Measurements from ENCODE around the gene NEK1.

The NEK1 gene

DNA sequence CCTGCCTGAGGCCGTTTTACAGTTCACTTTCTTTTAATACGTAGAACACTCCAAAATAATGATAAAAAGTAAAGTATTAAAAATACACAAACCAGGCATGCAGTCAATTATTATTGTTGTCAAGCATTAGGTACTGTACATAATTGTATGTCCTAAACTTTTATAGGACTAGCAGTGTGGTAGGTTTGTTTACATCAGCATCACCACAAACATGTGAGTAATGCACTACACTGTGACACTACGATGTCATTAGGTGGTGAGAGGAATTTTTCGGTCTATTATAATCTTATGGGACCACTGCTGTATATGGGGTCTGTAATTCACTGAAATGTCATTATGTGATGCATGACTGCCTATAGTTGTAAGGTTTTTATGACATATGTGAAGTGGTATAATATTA, 192.1 kb downstream of the NEK1 start:
- no peaks in the 10 kb centered on the region for H3K79me1 ChIP-seq (ENCODE audit: low read length)
- H3K27ac ChIP-seq (ENCODE audit: low read depth, low read length): no peak overlapping the region
- H3K9ac ChIP-seq (ENCODE audit: low read length): no peak overlapping the region
- no peak overlapping the region for H3K4me3 ChIP-seq (ENCODE audit: low read length)
- no CpG with 5 or more reads among the region's 4 CpGs for WGBS (ENCODE audit: extremely low coverage, insufficient coverage, low lambda C conversion rate)
- no peak overlapping the region for H2BK15ac ChIP-seq (replicated peaks; ENCODE audit: low read depth)
- H3K18ac ChIP-seq (ENCODE audit: low read length): no peak overlapping the region
- H3K4me1 ChIP-seq (ENCODE audit: control insufficient read depth, low read depth, low read length): no peaks in the 10 kb centered on the region
- H4K8ac ChIP-seq (ENCODE audit: low read depth, low read length): no peak overlapping the region
- no peak for DNase-seq
- H2BK120ac ChIP-seq (ENCODE audit: low read depth, low read length): no peak overlapping the region
- H3K4me2 ChIP-seq (ENCODE audit: low read length): no peak overlapping the region
- no peaks in the 10 kb centered on the region for H3K36me3 ChIP-seq (ENCODE audit: control insufficient read depth, insufficient read depth, low read length)
- no peaks in the 10 kb centered on the region for H3K27me3 ChIP-seq (ENCODE audit: insufficient read depth, low read length, poor library complexity)
- no peak overlapping the region for H3K23ac ChIP-seq (ENCODE audit: low read length)
- H3K56ac ChIP-seq (ENCODE audit: low read length): no peak overlapping the region
- no peak overlapping the region for H2AK5ac ChIP-seq (ENCODE audit: low read length)
- H3K4ac ChIP-seq (ENCODE audit: low read depth, low read length): no peak overlapping the region
- H2BK5ac ChIP-seq (ENCODE audit: low read length): no peak overlapping the region
- no peak overlapping the region for H4K5ac ChIP-seq (ENCODE audit: low read length)
- no peaks in the 10 kb centered on the region for H3K79me2 ChIP-seq (ENCODE audit: control insufficient read depth, insufficient read depth, low read length)

DNA sequence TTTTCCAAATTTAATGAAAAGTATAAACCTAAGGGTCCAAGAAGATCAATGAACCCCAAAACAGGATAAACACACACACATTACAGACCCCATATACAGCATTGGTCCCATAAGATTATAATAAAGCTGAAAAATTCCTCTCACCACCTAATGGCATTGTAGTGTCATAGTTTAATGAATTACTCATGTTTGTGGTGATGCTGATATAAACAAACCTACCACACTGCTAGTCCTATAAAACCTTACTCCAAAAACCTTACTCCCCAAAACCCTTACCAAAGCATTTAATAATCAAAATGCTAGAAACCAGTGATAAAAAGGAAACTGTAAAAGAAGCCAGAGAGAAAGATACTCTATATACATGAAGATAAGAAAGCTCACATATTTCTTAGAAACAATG, 193.5 kb downstream of the NEK1 start:
- Histone ChIP-seq H3K23ac (ENCODE audit: low read length) (no peak overlapping the region), H4K8ac (ENCODE audit: low read depth, low read length) (no peak overlapping the region), H2BK5ac (ENCODE audit: low read length) (no peak overlapping the region), H3K56ac (ENCODE audit: low read length) (no peak overlapping the region), H3K4me1 (ENCODE audit: control insufficient read depth, low read depth, low read length) (no peaks in the 10 kb centered on the region), H3K4me2 (ENCODE audit: low read length) (no peak overlapping the region), H4K5ac (ENCODE audit: low read length) (no peak overlapping the region), H3K36me3 (ENCODE audit: control insufficient read depth, insufficient read depth, low read length) (no peaks in the 10 kb centered on the region), H3K4ac (ENCODE audit: low read depth, low read length) (no peak overlapping the region), H3K27me3 (ENCODE audit: insufficient read depth, low read length, poor library complexity) (no peaks in the 10 kb centered on the region), H3K27ac (ENCODE audit: low read depth, low read length) (no peak overlapping the region), H2BK15ac (replicated peaks; ENCODE audit: low read depth) (no peak overlapping the region), H3K9ac (ENCODE audit: low read length) (no peak overlapping the region), H2AK5ac (ENCODE audit: low read length) (no peak overlapping the region), H2BK120ac (ENCODE audit: low read depth, low read length) (no peak overlapping the region), H3K79me1 (ENCODE audit: low read length) (no peaks in the 10 kb centered on the region), H3K18ac (ENCODE audit: low read length) (no peak overlapping the region), H3K79me2 (ENCODE audit: control insufficient read depth, insufficient read depth, low read length) (no peaks in the 10 kb centered on the region), H3K4me3 (ENCODE audit: low read length) (no peak overlapping the region)
- DNase-seq: no peak

DNA sequence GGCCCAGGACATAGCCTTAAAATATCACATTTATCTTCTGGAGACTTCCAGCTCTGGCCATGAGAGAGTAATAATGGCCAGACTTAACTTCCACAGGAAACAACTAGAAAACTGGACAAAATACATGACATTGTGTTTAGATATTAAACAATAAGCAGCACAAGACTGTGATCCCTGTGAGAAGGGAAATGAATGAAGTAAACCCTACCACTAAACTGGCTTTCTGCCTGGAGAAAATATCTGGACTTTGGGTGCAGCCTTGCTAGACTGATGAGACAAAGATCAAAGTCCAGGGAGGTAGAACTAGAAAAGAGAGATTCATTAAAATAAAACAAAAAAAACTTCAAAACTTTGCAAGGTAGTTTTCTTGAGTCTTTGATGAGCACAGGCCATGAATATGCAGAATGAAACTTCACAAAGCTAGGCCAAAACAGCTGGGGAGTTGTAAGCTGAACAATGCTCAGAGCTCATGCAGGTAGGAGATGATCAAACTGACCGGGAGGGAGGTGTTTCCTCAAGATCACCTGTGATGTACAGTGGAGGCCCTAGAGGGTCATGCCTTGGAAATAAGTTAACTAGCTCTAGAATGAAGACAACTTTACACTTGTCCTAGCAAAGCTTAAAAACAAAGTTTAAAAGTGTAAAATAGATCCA, 194.6 kb downstream of the NEK1 start:
- Histone ChIP-seq H2BK5ac (ENCODE audit: low read length) (no peak overlapping the region), H3K79me1 (ENCODE audit: low read length) (no peaks in the 10 kb centered on the region), H3K4me1 (ENCODE audit: control insufficient read depth, low read depth, low read length) (no peaks in the 10 kb centered on the region), H3K18ac (ENCODE audit: low read length) (no peak overlapping the region), H3K27me3 (ENCODE audit: insufficient read depth, low read length, poor library complexity) (no peaks in the 10 kb centered on the region), H2AK5ac (ENCODE audit: low read length) (no peak overlapping the region), H3K4me3 (ENCODE audit: low read length) (no peak overlapping the region), H2BK120ac (ENCODE audit: low read depth, low read length) (no peak overlapping the region), H3K4me2 (ENCODE audit: low read length) (no peak overlapping the region), H3K23ac (ENCODE audit: low read length) (no peak overlapping the region), H3K4ac (ENCODE audit: low read depth, low read length) (no peak overlapping the region), H2BK15ac (replicated peaks; ENCODE audit: low read depth) (no peak overlapping the region), H3K9ac (ENCODE audit: low read length) (no peak overlapping the region), H3K56ac (ENCODE audit: low read length) (no peak overlapping the region), H4K8ac (ENCODE audit: low read depth, low read length) (no peak overlapping the region), H4K5ac (ENCODE audit: low read length) (no peak overlapping the region), H3K36me3 (ENCODE audit: control insufficient read depth, insufficient read depth, low read length) (no peaks in the 10 kb centered on the region), H3K27ac (ENCODE audit: low read depth, low read length) (no peak overlapping the region), H3K79me2 (ENCODE audit: control insufficient read depth, insufficient read depth, low read length) (no peaks in the 10 kb centered on the region)
- no peak for DNase-seq
- WGBS (ENCODE audit: extremely low coverage, insufficient coverage, low lambda C conversion rate): no CpG with 5 or more reads among the region's 1 CpG

DNA sequence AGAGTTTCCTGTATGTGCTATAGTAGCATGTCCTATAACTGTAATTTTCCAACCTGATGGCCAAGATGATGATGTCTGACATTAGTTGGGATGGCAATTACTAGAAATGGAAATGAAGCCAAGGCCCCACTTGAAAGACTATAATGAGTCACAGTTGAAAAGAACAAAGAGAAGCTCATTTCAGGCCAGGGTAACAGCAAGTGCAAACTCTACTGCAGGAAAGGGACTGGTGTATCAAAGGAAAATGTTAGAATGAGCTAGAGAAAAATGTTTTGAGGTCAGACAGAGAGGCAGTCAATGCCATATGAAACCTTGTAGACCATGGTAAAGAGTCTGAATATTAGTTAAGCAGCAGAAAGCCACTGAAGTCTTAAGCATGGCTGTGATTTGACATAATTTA, 195.4 kb downstream of the NEK1 start:
- no peaks in the 10 kb centered on the region for H3K79me1 ChIP-seq (ENCODE audit: low read length)
- no peak overlapping the region for H2BK5ac ChIP-seq (ENCODE audit: low read length)
- no peak overlapping the region for H3K27ac ChIP-seq (ENCODE audit: low read depth, low read length)

DNA sequence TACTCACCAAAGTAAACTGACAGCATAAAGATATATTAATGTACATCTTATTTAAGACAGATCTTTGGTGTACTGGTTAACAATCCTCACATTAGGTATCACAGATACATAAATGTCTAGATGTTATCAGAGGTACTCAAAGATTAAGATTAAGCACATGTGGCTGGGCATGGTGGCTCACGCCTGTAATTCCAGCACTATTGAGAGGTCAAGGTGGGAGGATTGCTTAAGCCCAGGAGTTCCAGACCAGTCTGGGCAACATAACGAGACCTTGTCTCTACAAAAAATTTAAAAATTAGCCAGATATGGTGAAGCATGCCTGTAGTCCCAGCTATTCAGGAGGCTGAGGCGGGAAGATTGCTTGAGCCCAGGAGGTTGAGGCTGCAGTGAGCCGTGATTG, 195.9 kb downstream of the NEK1 start:
- no peak overlapping the region for H3K23ac ChIP-seq (ENCODE audit: low read length)
- DNase-seq: no peak
- H2BK15ac ChIP-seq (replicated peaks; ENCODE audit: low read depth): no peak overlapping the region

More for the DNA sequence above, 195.4 kb downstream of the NEK1 start:
- Histone ChIP-seq H3K36me3 (ENCODE audit: control insufficient read depth, insufficient read depth, low read length) (no peaks in the 10 kb centered on the region), H2BK120ac (ENCODE audit: low read depth, low read length) (no peak overlapping the region), H3K79me2 (ENCODE audit: control insufficient read depth, insufficient read depth, low read length) (no peaks in the 10 kb centered on the region), H3K18ac (ENCODE audit: low read length) (no peak overlapping the region), H3K23ac (ENCODE audit: low read length) (no peak overlapping the region), H3K4me1 (ENCODE audit: control insufficient read depth, low read depth, low read length) (no peaks in the 10 kb centered on the region), H3K4ac (ENCODE audit: low read depth, low read length) (no peak overlapping the region), H3K9ac (ENCODE audit: low read length) (no peak overlapping the region), H3K27me3 (ENCODE audit: insufficient read depth, low read length, poor library complexity) (no peaks in the 10 kb centered on the region), H3K4me2 (ENCODE audit: low read length) (no peak overlapping the region), H2BK15ac (replicated peaks; ENCODE audit: low read depth) (no peak overlapping the region), H3K4me3 (ENCODE audit: low read length) (no peak overlapping the region), H3K56ac (ENCODE audit: low read length) (no peak overlapping the region), H2AK5ac (ENCODE audit: low read length) (no peak overlapping the region), H4K5ac (ENCODE audit: low read length) (no peak overlapping the region), H4K8ac (ENCODE audit: low read depth, low read length) (no peak overlapping the region)
- no peak for DNase-seq

DNA sequence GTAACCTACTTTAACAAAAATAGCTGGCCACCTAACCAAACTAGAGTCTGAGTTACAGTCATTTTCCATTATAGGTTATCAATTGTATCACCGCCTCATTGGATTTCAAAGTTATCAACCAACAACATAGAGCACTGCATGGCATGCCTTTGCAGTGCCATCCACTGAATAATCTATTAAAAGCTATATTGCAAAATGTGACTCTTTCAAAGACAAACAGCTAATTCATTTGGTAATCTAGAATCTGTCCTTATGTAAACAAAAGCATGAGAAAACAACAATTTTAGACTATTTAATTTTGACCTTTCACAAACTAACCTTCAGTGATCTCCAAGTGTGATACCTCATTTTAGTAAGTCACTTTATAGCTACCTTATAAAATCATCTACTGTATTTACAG, 197.5 kb downstream of the NEK1 start:
- Histone ChIP-seq H3K56ac (ENCODE audit: low read length) (no peak overlapping the region), H2BK120ac (ENCODE audit: low read depth, low read length) (no peak overlapping the region), H2AK5ac (ENCODE audit: low read length) (no peak overlapping the region), H3K27me3 (ENCODE audit: insufficient read depth, low read length, poor library complexity) (no peaks in the 10 kb centered on the region), H2BK15ac (replicated peaks; ENCODE audit: low read depth) (no peak overlapping the region), H3K18ac (ENCODE audit: low read length) (no peak overlapping the region), H3K9ac (ENCODE audit: low read length) (no peak overlapping the region), H3K27ac (ENCODE audit: low read depth, low read length) (no peak overlapping the region), H4K8ac (ENCODE audit: low read depth, low read length) (no peak overlapping the region), H4K5ac (ENCODE audit: low read length) (no peak overlapping the region), H3K79me1 (ENCODE audit: low read length) (no peaks in the 10 kb centered on the region), H3K36me3 (ENCODE audit: control insufficient read depth, insufficient read depth, low read length) (no peaks in the 10 kb centered on the region), H3K4me3 (ENCODE audit: low read length) (no peak overlapping the region), H3K4me2 (ENCODE audit: low read length) (no peak overlapping the region), H3K79me2 (ENCODE audit: control insufficient read depth, insufficient read depth, low read length) (no peaks in the 10 kb centered on the region), H3K23ac (ENCODE audit: low read length) (no peak overlapping the region), H2BK5ac (ENCODE audit: low read length) (no peak overlapping the region), H3K4me1 (ENCODE audit: control insufficient read depth, low read depth, low read length) (no peaks in the 10 kb centered on the region), H3K4ac (ENCODE audit: low read depth, low read length) (no peak overlapping the region)
- WGBS (ENCODE audit: extremely low coverage, insufficient coverage, low lambda C conversion rate): no CpG with 5 or more reads among the region's 1 CpG
- no peak for DNase-seq

More for the DNA sequence above, 195.9 kb downstream of the NEK1 start:
- H3K18ac ChIP-seq (ENCODE audit: low read length): no peak overlapping the region
- no peak overlapping the region for H4K5ac ChIP-seq (ENCODE audit: low read length)
- no peaks in the 10 kb centered on the region for H3K36me3 ChIP-seq (ENCODE audit: control insufficient read depth, insufficient read depth, low read length)
- no peak overlapping the region for H3K9ac ChIP-seq (ENCODE audit: low read length)
- WGBS (ENCODE audit: extremely low coverage, insufficient coverage, low lambda C conversion rate): no CpG with 5 or more reads among the region's 4 CpGs
- no peak overlapping the region for H3K4me3 ChIP-seq (ENCODE audit: low read length)
- no peaks in the 10 kb centered on the region for H3K27me3 ChIP-seq (ENCODE audit: insufficient read depth, low read length, poor library complexity)
- H3K27ac ChIP-seq (ENCODE audit: low read depth, low read length): no peak overlapping the region
- no peak overlapping the region for H3K4ac ChIP-seq (ENCODE audit: low read depth, low read length)
- H2AK5ac ChIP-seq (ENCODE audit: low read length): no peak overlapping the region
- no peak overlapping the region for H3K4me2 ChIP-seq (ENCODE audit: low read length)
- no peak overlapping the region for H4K8ac ChIP-seq (ENCODE audit: low read depth, low read length)
- H3K79me2 ChIP-seq (ENCODE audit: control insufficient read depth, insufficient read depth, low read length): no peaks in the 10 kb centered on the region
- no peaks in the 10 kb centered on the region for H3K4me1 ChIP-seq (ENCODE audit: control insufficient read depth, low read depth, low read length)
- no peaks in the 10 kb centered on the region for H3K79me1 ChIP-seq (ENCODE audit: low read length)
- H3K56ac ChIP-seq (ENCODE audit: low read length): no peak overlapping the region
- no peak overlapping the region for H2BK5ac ChIP-seq (ENCODE audit: low read length)
- no peak overlapping the region for H2BK120ac ChIP-seq (ENCODE audit: low read depth, low read length)
